Common myeloid progenitor, CD34-positive (primary cell): ENCODE results near the gene FOXP4.
A peak's percentile ranks its signal among the peaks of the same experiment; 100 is the strongest.

ENCODE experiments used
- CTCF ChIA-PET: fragments of 350-600 bp; sonication (Branson Sonifier 250); formaldehyde crosslinking; loops from one replicate; lab custom pipeline; 2021; ENCODE audit warnings: antibody characterized with exemption; lab: Charles Lee
- POLR2A ChIA-PET: fragments of 350-600 bp; sonication (Branson Sonifier 250); formaldehyde crosslinking; loops from one replicate; lab custom pipeline; 2021; ENCODE audit warnings: antibody characterized with exemption; lab: Charles Lee
- DNase-seq, 3 donors: peaks; one replicate each; pipeline versions ENCODE4 v3.0.0 to v3.0.0-alpha.2; 2013
- H3K27ac ChIP-seq, 2 experiments: 1 replicate in 1 of 2; 2 replicates in 1 of 2; pipeline ENCODE4 v1.7.0; 2013; ENCODE audit warnings: inconsistent platforms in 2 of 2, low read length in 2 of 2, mild to moderate bottlenecking in 2 of 2, low read depth in 1 of 2, moderate library complexity in 1 of 2; ENCODE audit not compliant: severe bottlenecking in 2 of 2, insufficient read depth in 1 of 2, poor library complexity in 1 of 2
- H3K27me3 ChIP-seq, 5 experiments: replicated peaks in 2 of 5; 1 replicate in 3 of 5; 2 replicates in 2 of 5; pipeline versions ENCODE4 v1.6.1 to v1.7.0; 2013; ENCODE audit warnings: low read length in 4 of 5, mild to moderate bottlenecking in 2 of 5, moderate library complexity in 2 of 5, inconsistent platforms in 1 of 5; ENCODE audit not compliant: insufficient read depth in 5 of 5, control insufficient read depth in 4 of 5
- H3K36me3 ChIP-seq, 4 experiments: 1 replicate in 2 of 4; 2 replicates in 2 of 4; pipeline versions ENCODE4 v1.6.1 to v1.7.0; 2013; ENCODE audit warnings: low read length in 3 of 4, control low read depth in 1 of 4, mild to moderate bottlenecking in 1 of 4; ENCODE audit not compliant: control insufficient read depth in 4 of 4, insufficient read depth in 4 of 4
- H3K4me1 ChIP-seq, 4 experiments: 1 replicate in 3 of 4; 2 replicates in 1 of 4; pipeline versions ENCODE4 v1.6.1 to v1.7.1; 2013; ENCODE audit warnings: low read length in 3 of 4, mild to moderate bottlenecking in 3 of 4, control low read depth in 1 of 4, inconsistent platforms in 1 of 4, moderate library complexity in 1 of 4; ENCODE audit not compliant: control insufficient read depth in 4 of 4, insufficient read depth in 4 of 4; ENCODE audit errors: control extremely low read depth in 1 of 4
- H3K4me3 ChIP-seq, 7 experiments: 1 replicate in 4 of 7; 2 replicates in 3 of 7; pipeline versions ENCODE4 v1.5.1 to v1.7.0; 2013; ENCODE audit warnings: mild to moderate bottlenecking in 7 of 7, low read length in 6 of 7, moderate library complexity in 6 of 7, inconsistent platforms in 2 of 7, low read depth in 2 of 7, control low read depth in 1 of 7; ENCODE audit not compliant: insufficient read depth in 4 of 7, control insufficient read depth in 1 of 7; ENCODE audit errors: extremely low read depth in 1 of 7
- H3K9me3 ChIP-seq, 5 experiments: 1 replicate in 4 of 5; 2 replicates in 1 of 5; pipeline versions ENCODE4 v1.6.1 to v1.7.1; 2013; ENCODE audit warnings: low read length in 4 of 5, mild to moderate bottlenecking in 2 of 5, inconsistent platforms in 1 of 5, low read depth in 1 of 5, moderate library complexity in 1 of 5; ENCODE audit not compliant: control insufficient read depth in 4 of 5, insufficient read depth in 2 of 5; ENCODE audit errors: control extremely low read depth in 1 of 5
- WGBS: methylation state at CpG from one replicate; pipeline ENCODE4 v1.1.5; 2013; ENCODE audit not compliant: insufficient coverage; 5-methylcytosine and 5-hydroxymethylcytosine counted together

The FOXP4 gene

GRCh38 chr6:41622206-41622988, 76.2 kb downstream of the FOXP4 start:
- Histone ChIP-seq H3K9me3 (peaks cover 0 to 9% (median 3%) of the 10 kb centered on the region in 5 experiments), H3K27ac (no peak overlapping the region), H3K4me1 (peaks cover 0 to 24% (median 9%) of the 10 kb centered on the region in 4 experiments), H3K27me3 (no peaks in the 10 kb centered on the region), H3K36me3 (no peaks in the 10 kb centered on the region), H3K4me3 (no peak overlapping the region)
- CTCF ChIA-PET = interaction anchor here (1.0 kb wide), 1 partner anchor 24 kb away, joined by 3 read pairs; no protein-coding TSS in a partner anchor
- POLR2A ChIA-PET = no interaction called here
- no peak for DNase-seq
- 97% methylated on average over 3 of the region's 3 CpGs for WGBS

DNA sequence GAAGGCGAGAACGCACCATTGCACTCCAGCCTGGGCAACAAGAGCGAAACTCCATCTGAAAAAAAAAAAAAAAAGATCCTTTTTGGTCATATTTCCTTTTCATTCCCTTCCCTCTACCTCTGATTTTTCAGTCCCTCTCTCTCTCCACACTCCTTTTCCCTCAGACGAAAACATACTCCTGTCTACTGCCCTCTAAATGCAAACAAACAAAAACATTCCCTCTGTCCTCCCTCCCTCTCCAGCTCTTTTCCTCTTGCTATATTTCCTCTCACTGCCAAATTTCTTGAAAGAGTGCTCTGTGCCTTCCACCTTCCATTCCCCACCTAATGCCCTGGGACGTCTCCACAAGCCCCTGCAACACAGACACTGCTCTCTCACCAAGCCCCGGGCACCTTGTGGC, 77.1 kb downstream of the FOXP4 start:
- no peaks in the 10 kb centered on the region for H3K27me3 ChIP-seq
- POLR2A ChIA-PET = no interaction called here
- 98% methylated on average over 4 of the region's 6 CpGs for WGBS

DNA sequence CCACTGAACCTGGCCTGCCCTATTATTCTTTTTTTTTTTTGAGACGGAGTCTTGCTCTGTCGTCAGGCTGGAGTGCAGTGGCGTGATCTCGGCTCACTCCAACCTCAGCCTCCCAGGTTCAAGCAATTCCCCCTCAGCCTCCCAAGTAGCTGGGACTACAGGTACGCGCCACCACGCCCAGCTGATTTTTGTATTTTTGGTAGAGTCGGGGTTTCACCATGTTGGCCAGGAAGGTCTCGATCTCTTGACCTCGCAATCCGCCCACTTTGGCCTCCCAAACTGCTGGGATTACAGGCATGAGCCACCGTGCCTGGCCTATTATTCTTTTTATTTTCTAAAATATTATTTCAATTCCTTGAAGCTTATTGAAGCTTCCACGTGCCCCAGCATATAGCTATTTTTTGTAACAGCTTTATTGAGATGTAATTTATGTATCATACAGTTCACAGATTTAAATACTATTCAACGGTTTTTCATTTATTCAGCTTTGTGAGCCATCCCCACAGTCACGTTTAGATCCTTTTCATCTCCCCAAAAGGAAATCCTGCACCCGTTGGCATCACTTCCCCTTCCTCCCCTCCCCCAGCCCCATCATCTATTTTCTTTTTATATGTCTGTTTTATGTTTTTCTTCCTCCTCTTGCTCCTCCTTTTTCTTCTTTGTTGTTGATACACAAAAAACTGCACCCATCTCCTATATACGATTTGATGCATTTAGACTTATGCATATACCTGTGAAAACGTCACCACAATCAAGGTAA, 78.6 kb downstream of the FOXP4 start:
- no peaks in the 10 kb centered on the region for H3K27me3 ChIP-seq
- POLR2A ChIA-PET = interaction anchor here (0.5 to 0.7 kb wide), 2 partner anchors 16 to 26 kb away, joined by 3 to 4 read pairs; no protein-coding TSS in a partner anchor
- DNase-seq = peak in 1 of 3 donors; percentile 21
- CTCF ChIA-PET = interaction anchor here (1.0 to 1.4 kb wide), 4 partner anchors 14 to 183 kb away, joined by 3 read pairs; no protein-coding TSS in a partner anchor
- H3K27ac ChIP-seq = no peak overlapping the region
- H3K36me3 ChIP-seq = no peaks in the 10 kb centered on the region
- WGBS = 100% methylated on average over 11 of the region's 18 CpGs
- no peak overlapping the region for H3K4me3 ChIP-seq
- peaks cover 0 to 9% (median 3%) of the 10 kb centered on the region in 5 experiments for H3K9me3 ChIP-seq
- H3K4me1 ChIP-seq = peaks cover 0 to 24% (median 9%) of the 10 kb centered on the region in 4 experiments

More for the DNA sequence above, 77.1 kb downstream of the FOXP4 start:
- H3K4me1 ChIP-seq = peaks cover 0 to 24% (median 9%) of the 10 kb centered on the region in 4 experiments
- no peak for DNase-seq
- H3K9me3 ChIP-seq = peaks cover 0 to 9% (median 3%) of the 10 kb centered on the region in 5 experiments
- CTCF ChIA-PET = no interaction called here
- no peaks in the 10 kb centered on the region for H3K36me3 ChIP-seq
- no peak overlapping the region for H3K4me3 ChIP-seq
- H3K27ac ChIP-seq = no peak overlapping the region

GRCh38 chr6:41625442-41625841, 79.3 kb downstream of the FOXP4 start:
- 95% methylated on average over 3 of the region's 6 CpGs for WGBS
- peaks cover 0 to 24% (median 9%) of the 10 kb centered on the region in 4 experiments for H3K4me1 ChIP-seq
- peaks cover 0 to 9% (median 3%) of the 10 kb centered on the region in 5 experiments for H3K9me3 ChIP-seq
- no peaks in the 10 kb centered on the region for H3K36me3 ChIP-seq
- H3K4me3 ChIP-seq = no peak overlapping the region
- no peaks in the 10 kb centered on the region for H3K27me3 ChIP-seq
- ChIA-PET CTCF (interaction anchor here (1.0 to 1.7 kb wide), 5 partner anchors 14 to 183 kb away, joined by 3 to 4 read pairs (median 3); no protein-coding TSS in a partner anchor), POLR2A (interaction anchor here (0.7 to 0.8 kb wide), 2 partner anchors 10 to 26 kb away, joined by 3 read pairs; no protein-coding TSS in a partner anchor)
- no peak overlapping the region for H3K27ac ChIP-seq
- DNase-seq = no peak

DNA sequence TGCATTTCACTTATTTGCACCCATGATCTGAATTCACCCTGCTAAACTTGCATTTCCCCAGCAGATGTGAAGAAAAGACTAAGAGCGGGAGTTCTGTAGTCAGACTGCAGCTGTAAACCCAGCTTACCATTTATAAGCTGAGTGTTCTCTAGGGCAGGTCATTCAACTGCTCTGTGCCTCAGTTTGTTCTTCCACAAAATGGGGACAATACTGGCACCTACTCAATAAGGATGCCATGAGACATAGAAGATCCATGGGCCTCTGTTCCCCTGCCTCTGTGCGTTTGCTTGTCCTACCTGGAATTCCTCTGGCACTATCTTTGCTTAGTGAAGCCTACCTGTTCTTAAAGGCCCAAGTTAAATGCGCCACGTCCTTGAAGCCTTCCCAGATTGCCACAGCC, 79.8 kb downstream of the FOXP4 start:
- DNase-seq = no peak
- Histone ChIP-seq H3K4me1 (peaks cover 0 to 24% (median 9%) of the 10 kb centered on the region in 4 experiments), H3K27me3 (no peaks in the 10 kb centered on the region), H3K36me3 (no peaks in the 10 kb centered on the region), H3K27ac (no peak overlapping the region), H3K4me3 (no peak overlapping the region), H3K9me3 (peaks cover 0 to 8% (median 3%) of the 10 kb centered on the region in 5 experiments)
- ChIA-PET CTCF (interaction anchor here (1.0 to 1.7 kb wide), 3 partner anchors 15 to 26 kb away, joined by 3 to 4 read pairs (median 3); no protein-coding TSS in a partner anchor), POLR2A (interaction anchor here (0.8 kb wide), 1 partner anchor 9 kb away, joined by 3 read pairs; no protein-coding TSS in a partner anchor)
- WGBS = 100% methylated on average over 3 of the region's 4 CpGs

GRCh38 chr6:41626917-41627316, 80.7 kb downstream of the FOXP4 start:
- DNase-seq = peak; percentile 19 to 54 (median 41)
- Histone ChIP-seq H3K4me1 (peaks cover 0 to 24% (median 9%) of the 10 kb centered on the region in 4 experiments), H3K27ac (no peak overlapping the region), H3K9me3 (peaks cover 0 to 2% (median under 1%) of the 10 kb centered on the region in 5 experiments), H3K27me3 (no peaks in the 10 kb centered on the region), H3K4me3 (no peak overlapping the region), H3K36me3 (no peaks in the 10 kb centered on the region)
- POLR2A ChIA-PET = no interaction called here
- 6% methylated on average over 8 of the region's 8 CpGs for WGBS
- CTCF ChIA-PET = interaction anchor here (0.6 to 1.7 kb wide), 4 partner anchors 16 to 56 kb away, joined by 3 to 4 read pairs (median 3); no protein-coding TSS in a partner anchor
